ENCODE results near the gene KDSR. TPM values are rescaled to one million over a fixed set of nuclear protein-coding genes. Genes with fewer than 3 reads are reported as not detected.

The KDSR gene
- total RNA-seq, 1 experiment from 2014 or later, result 26.8 TPM

- H3K4me3 ChIP-seq (ENCODE audit: low read depth, low read length), result no peak overlapping the region
Measured at GRCh38 chr18:63306249-63306648, 60.8 kb downstream of the KDSR start.

DNA sequence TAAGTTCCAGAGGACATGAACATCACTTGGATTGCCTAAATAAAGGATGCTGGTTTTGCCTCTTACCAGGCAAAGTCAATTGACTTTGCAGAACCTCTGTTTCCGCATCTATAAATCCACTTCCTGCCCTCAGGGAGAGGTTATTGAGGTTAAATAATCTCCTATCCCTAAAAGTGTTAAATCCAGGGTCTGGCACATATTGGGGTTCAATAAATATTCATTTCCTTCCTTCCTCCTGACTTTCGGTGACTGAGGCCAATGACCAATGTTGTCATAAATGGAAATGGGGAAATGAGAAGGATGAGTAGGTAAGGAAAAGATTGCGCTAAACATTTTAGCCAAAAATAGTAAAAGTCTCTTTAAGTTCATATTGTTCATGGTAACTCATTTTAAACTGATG is 63.5 kb downstream of the KDSR start:
- Mint-ChIP-seq H3K9me3 (ENCODE audit: unreplicated experiment) (no peaks in the 10 kb centered on the region), H3K27ac (ENCODE audit: unreplicated experiment) (no peak overlapping the region), H3K27me3 (ENCODE audit: insufficient read depth, unreplicated experiment) (no peaks in the 10 kb centered on the region), H3K4me3 (ENCODE audit: unreplicated experiment) (no peak overlapping the region), H3K4me1 (ENCODE audit: low read depth, unreplicated experiment) (no peaks in the 10 kb centered on the region), H3K36me3 (ENCODE audit: insufficient read depth, unreplicated experiment) (no peaks in the 10 kb centered on the region)
- ChIA-PET POLR2A (no interaction called here), CTCF (no interaction called here)
- Histone ChIP-seq H3K27me3 (replicated peaks; ENCODE audit: control insufficient read depth, insufficient read depth, low read length) (no peaks in the 10 kb centered on the region), H3K4me1 (no peaks in the 10 kb centered on the region), H3K4me3 (ENCODE audit: low read depth, low read length) (no peak overlapping the region), H3K9me3 (no peaks in the 10 kb centered on the region), H3K36me3 (ENCODE audit: control insufficient read depth, insufficient read depth, low read length) (no peaks in the 10 kb centered on the region)
- no TSS peak for BruUV-seq (replicated peaks)
- intact Hi-C loops (cut with micrococcal nuclease; ENCODE audit: unreplicated experiment), result no loop called here
- no peak for DNase-seq
- no peak for TF ChIP-seq CTCF (IDR thresholded peaks at IDR 0.05; ENCODE audit: insufficient read depth in 1 of 2, low read depth in 1 of 2, low read length in 1 of 2, severe bottlenecking in 1 of 2, unreplicated experiment in 1 of 2)

More at GRCh38 chr18:63306249-63306648, 60.8 kb downstream of the KDSR start:
- no peaks in the 10 kb centered on the region for H3K36me3 Mint-ChIP-seq (ENCODE audit: insufficient read depth, unreplicated experiment)
- Histone ChIP-seq H3K9me3 (no peaks in the 10 kb centered on the region), H3K4me1 (no peaks in the 10 kb centered on the region), H3K36me3 (ENCODE audit: control insufficient read depth, insufficient read depth, low read length) (no peaks in the 10 kb centered on the region), H3K27me3 (replicated peaks; ENCODE audit: control insufficient read depth, insufficient read depth, low read length) (no peaks in the 10 kb centered on the region)
- H3K9me3 Mint-ChIP-seq (ENCODE audit: unreplicated experiment), result no peaks in the 10 kb centered on the region
- no peak for TF ChIP-seq CTCF (IDR thresholded peaks at IDR 0.05; ENCODE audit: insufficient read depth in 1 of 2, low read depth in 1 of 2, low read length in 1 of 2, severe bottlenecking in 1 of 2, unreplicated experiment in 1 of 2)
- POLR2A ChIA-PET, result no interaction called here
- intact Hi-C loops (cut with micrococcal nuclease; ENCODE audit: unreplicated experiment), result no loop called here
- no peak for DNase-seq
- no peaks in the 10 kb centered on the region for H3K27me3 Mint-ChIP-seq (ENCODE audit: insufficient read depth, unreplicated experiment)
- CTCF ChIA-PET, result no interaction called here
- H3K4me3 Mint-ChIP-seq (ENCODE audit: unreplicated experiment), result no peak overlapping the region
- no peak overlapping the region for H3K27ac Mint-ChIP-seq (ENCODE audit: unreplicated experiment)
- no TSS peak for BruUV-seq (replicated peaks)
- no peaks in the 10 kb centered on the region for H3K4me1 Mint-ChIP-seq (ENCODE audit: low read depth, unreplicated experiment)

- POLR2A ChIA-PET, result no interaction called here
- Mint-ChIP-seq H3K4me3 (ENCODE audit: unreplicated experiment) (no peak overlapping the region), H3K9me3 (ENCODE audit: unreplicated experiment) (no peaks in the 10 kb centered on the region), H3K36me3 (ENCODE audit: insufficient read depth, unreplicated experiment) (no peaks in the 10 kb centered on the region), H3K4me1 (ENCODE audit: low read depth, unreplicated experiment) (no peaks in the 10 kb centered on the region), H3K27me3 (ENCODE audit: insufficient read depth, unreplicated experiment) (no peaks in the 10 kb centered on the region), H3K27ac (ENCODE audit: unreplicated experiment) (no peak overlapping the region)
- CTCF ChIA-PET, result no interaction called here
- TF ChIP-seq CTCF (IDR thresholded peaks at IDR 0.05; ENCODE audit: insufficient read depth in 1 of 2, low read depth in 1 of 2, low read length in 1 of 2, severe bottlenecking in 1 of 2, unreplicated experiment in 1 of 2), result no peak
- Histone ChIP-seq H3K4me3 (ENCODE audit: low read depth, low read length) (no peak overlapping the region), H3K36me3 (ENCODE audit: control insufficient read depth, insufficient read depth, low read length) (no peaks in the 10 kb centered on the region), H3K4me1 (no peaks in the 10 kb centered on the region), H3K27me3 (replicated peaks; ENCODE audit: control insufficient read depth, insufficient read depth, low read length) (no peaks in the 10 kb centered on the region), H3K9me3 (no peaks in the 10 kb centered on the region)
- intact Hi-C loops (cut with micrococcal nuclease; ENCODE audit: unreplicated experiment), result no loop called here
- no TSS peak for BruUV-seq (replicated peaks)
- no peak for DNase-seq
Measured at GRCh38 chr18:63302636-63303405, 64.2 kb downstream of the KDSR start.
